Endothelial cell of umbilical vein (primary cell): ENCODE measurements around the gene POU3F3. TPM values are rescaled to one million over a fixed set of nuclear protein-coding genes. Genes with fewer than 3 reads are reported as not detected.

Experiments used
- Bru-seq: library from RNA; stranded (reverse); fragments of 400-500 nt; gene quantifications from one replicate; lab custom pipeline; 2021; lab: Mats Ljungman, UMichigan
- BruChase-seq, 2 experiments: library from RNA; stranded (reverse); fragments of 400-500 nt; gene quantifications; one replicate each; lab custom pipeline; 2021; lab: Mats Ljungman, UMichigan
- BruUV-seq: library from RNA; stranded (reverse); fragments of 400-500 nt; replicated peaks from 2 replicates; lab custom pipeline; 2021; lab: Mats Ljungman, UMichigan
- CTCF ChIA-PET: fragments of 300-600, 350-600 bp; sonication (Branson Sonifier 250); formaldehyde crosslinking; loops from one replicate; lab custom pipeline; 2021; ENCODE audit warnings: antibody characterized with exemption, inconsistent platforms; lab: Charles Lee
- POLR2A ChIA-PET: fragments of 300-600, 350-600 bp; sonication (Branson Sonifier 250); formaldehyde crosslinking; loops from one replicate; lab custom pipeline; 2021; ENCODE audit warnings: antibody characterized with exemption, inconsistent platforms; lab: Charles Lee
- DNase-seq: peaks from one replicate; pipeline ENCODE4 v3.0.0-alpha.2; 2011; ENCODE audit warnings: low read depth, low spot score
- FAIRE-seq: peaks from 2 replicates; lab custom pipeline; 2011; peaks lifted over from hg19 to GRCh38; lab: Jason Lieb, UNC
- H2AFZ ChIP-seq: 2 replicates; pipeline ENCODE4 v1.6.0; 2012; ENCODE audit warnings: low read depth, low read length, control low read depth, inconsistent platforms
- H3K27ac ChIP-seq: 2 replicates; pipeline ENCODE4 v1.5.1; 2011; ENCODE audit warnings: low read depth, mild to moderate bottlenecking, control low read depth, low read length, moderate library complexity; ENCODE audit not compliant: insufficient read depth
- H3K27me3 ChIP-seq, 2 experiments: 2 replicates each; pipeline versions ENCODE4 v1.6.0 to v1.6.1; 2011; ENCODE audit warnings: low read length in 2 of 2, mixed read lengths in 1 of 2; ENCODE audit not compliant: control insufficient read depth in 2 of 2, insufficient read depth in 2 of 2
- H3K36me3 ChIP-seq, 2 experiments: 2 replicates in 1 of 2; 3 replicates in 1 of 2; pipeline ENCODE4 v1.5.1; 2011; ENCODE audit warnings: low read length in 2 of 2, mild to moderate bottlenecking in 1 of 2, moderate library complexity in 1 of 2; ENCODE audit not compliant: control insufficient read depth in 2 of 2, insufficient read depth in 2 of 2; ENCODE audit errors: extremely low read depth in 1 of 2
- H3K4me1 ChIP-seq: 3 replicates; pipeline ENCODE4 v1.5.1; 2011; ENCODE audit warnings: mild to moderate bottlenecking, low read length; ENCODE audit not compliant: control insufficient read depth, insufficient read depth; ENCODE audit errors: extremely low read depth
- H3K4me2 ChIP-seq: 2 replicates; pipeline ENCODE4 v1.6.1; 2011; ENCODE audit warnings: low read length, control low read depth, mixed read lengths; ENCODE audit not compliant: insufficient read depth
- H3K4me3 ChIP-seq, 3 experiments: fragments of 200-600 bp in 1 of 3; sonication (generic), shearing (Covaris generic) in 1 of 3; replicated peaks in 1 of 3; 2 replicates each; pipeline ENCODE4 v1.5.1; 2011 to 2016; ENCODE audit warnings: control low read depth in 3 of 3, low read length in 3 of 3, mild to moderate bottlenecking in 2 of 3, inconsistent platforms in 1 of 3, low read depth in 1 of 3, moderate library complexity in 1 of 3; ENCODE audit not compliant: insufficient read depth in 1 of 3
- H3K79me2 ChIP-seq: 2 replicates; pipeline ENCODE4 v1.6.0; 2012; ENCODE audit warnings: low read length, inconsistent platforms; ENCODE audit not compliant: control insufficient read depth, insufficient read depth
- H3K9ac ChIP-seq: replicated peaks from 2 replicates; pipeline ENCODE3; 2011; ENCODE audit warnings: low read length, control low read depth; ENCODE audit not compliant: insufficient read depth; ENCODE audit errors: extremely low read depth
- H3K9me1 ChIP-seq: replicated peaks from 3 replicates; pipeline ENCODE4 v1.6.0; 2011; ENCODE audit warnings: mild to moderate bottlenecking, low read length; ENCODE audit not compliant: control insufficient read depth, insufficient read depth; ENCODE audit errors: extremely low read depth
- H3K9me3 ChIP-seq: replicated peaks from 2 replicates; pipeline ENCODE4 v1.5.1; 2012; ENCODE audit warnings: low read length, inconsistent platforms; ENCODE audit not compliant: control insufficient read depth, insufficient read depth
- H4K20me1 ChIP-seq: replicated peaks from 2 replicates; pipeline ENCODE3; 2011; ENCODE audit warnings: mild to moderate bottlenecking, low read length; ENCODE audit not compliant: control insufficient read depth, insufficient read depth; ENCODE audit errors: extremely low read depth
- CTCF ChIP-seq, 2 donors: IDR thresholded peaks; 1 replicate in 1 of 2; 2 replicates in 1 of 2; pipeline ENCODE4 v1.5.1; 2011; ENCODE audit warnings: low read length in 2 of 2, mild to moderate bottlenecking in 2 of 2, moderate library complexity in 2 of 2, control low read depth in 1 of 2, inconsistent platforms in 1 of 2, low read depth in 1 of 2; ENCODE audit not compliant: insufficient read depth in 1 of 2; ENCODE audit errors: extremely low read depth in 1 of 2
- EZH2 ChIP-seq: IDR thresholded peaks from 2 replicates; pipeline ENCODE4 v1.6.1; 2012; ENCODE audit warnings: borderline replicate concordance, low read depth, mild to moderate bottlenecking, moderate library complexity, low read length, inconsistent platforms; ENCODE audit not compliant: severe bottlenecking
- FOS ChIP-seq: IDR thresholded peaks from 2 replicates; pipeline ENCODE4 v1.6.1; 2011; ENCODE audit warnings: mild to moderate bottlenecking, low read length, moderate library complexity, borderline replicate concordance; ENCODE audit not compliant: insufficient read depth
- GATA2 ChIP-seq: IDR thresholded peaks from 2 replicates; pipeline ENCODE4 v1.7.0; 2011; ENCODE audit warnings: low read depth, mild to moderate bottlenecking, moderate library complexity, mixed read lengths, low read length; ENCODE audit not compliant: insufficient read length, insufficient read depth
- JUN ChIP-seq: IDR thresholded peaks from 2 replicates; pipeline ENCODE4 v1.6.1; 2011; ENCODE audit warnings: borderline replicate concordance, low read depth; ENCODE audit not compliant: insufficient read length, insufficient read depth
- MYC ChIP-seq: IDR thresholded peaks from one replicate; pipeline ENCODE4 v1.6.1; 2011; ENCODE audit warnings: mild to moderate bottlenecking, low read depth, low read length
- POLR2A ChIP-seq: IDR thresholded peaks from 2 replicates; pipeline ENCODE4 v1.6.1; 2012; ENCODE audit warnings: low read depth, mild to moderate bottlenecking, control low read depth, low read length
- POLR2AphosphoS5 ChIP-seq: IDR thresholded peaks from 2 replicates; pipeline ENCODE4 v1.6.1; 2012; ENCODE audit warnings: low read depth, mild to moderate bottlenecking, control low read depth, low read length, moderate library complexity; ENCODE audit not compliant: insufficient read depth
- dilution Hi-C: fragments of 300-500 bp; cut with MboI; formaldehyde crosslinking; loops from one replicate; pipeline ENCODE4 v1.15.0; 2019; ENCODE audit warnings: low sequenced_read_pairs; ENCODE audit not compliant: extremely low pct_ligation_motif_present
- intact Hi-C: fragments of 100-400 bp; cut with micrococcal nuclease; formaldehyde crosslinking; loops from one replicate; pipeline ENCODE4 v1.10.0; 2022
- long read RNA-seq: library from polyadenylated mRNA; stranded (forward); transcript quantifications from one replicate; pipeline ENCODE4 v2.0.0, GENCODE V29; 2021
- polyA minus RNA-seq, 3 experiments: library from RNA; depleted of rRNA, polyadenylated mRNA; stranded (reverse); fragments of >200 nt; gene quantifications; 1 replicate in 1 of 3; 2 replicates in 2 of 3; pipeline ENCODE4 v1.2.3, GENCODE V29; 2011
- polyA plus RNA-seq, 4 experiments: library from polyadenylated mRNA; depleted of rRNA in 3 of 4; stranded (reverse) in 3 of 4; unstranded in 1 of 4; fragments of >200 nt; gene quantifications; 2 replicates each; pipeline versions ENCODE4 v1.2.1 to v1.2.3, GENCODE V29; 2011 to 2012; ENCODE audit warnings: missing spikeins in 1 of 4
- total RNA-seq: library from RNA; stranded (reverse); gene quantifications from 2 replicates; pipeline ENCODE4 v1.2.3, GENCODE V29; 2021
- TF ChIP-seq, protein P1 (sequence below): IDR thresholded peaks from 2 replicates; pipeline ENCODE4 v1.6.1; 2011; ENCODE audit not compliant: insufficient read depth, insufficient read length

The POU3F3 gene
- total RNA-seq (not detected in 2 replicates), polyA plus RNA-seq (not detected in 2 replicates), polyA minus RNA-seq (not detected in 2 replicates), Bru-seq, nascent RNA (not detected), BruChase-seq, experiment 1, labeled RNA remaining after a 6-hour chase (not detected), BruChase-seq, experiment 2, labeled RNA remaining after a 2-hour chase (not detected)
- not detected in 2 replicates for polyA plus RNA-seq (2011; cell fraction: cytosol; rRNA removed)
- polyA plus RNA-seq (2011; cell fraction: nucleus; rRNA removed): not detected in 2 replicates
- not detected in 2 replicates for polyA plus RNA-seq (2012)
- not detected for polyA minus RNA-seq (2011; cell fraction: cytosol; rRNA and poly(A)+ RNA removed)
- not detected in 2 replicates for polyA minus RNA-seq (2011; cell fraction: nucleus; rRNA and poly(A)+ RNA removed)
- long read RNA-seq: 0 reads

DNA sequence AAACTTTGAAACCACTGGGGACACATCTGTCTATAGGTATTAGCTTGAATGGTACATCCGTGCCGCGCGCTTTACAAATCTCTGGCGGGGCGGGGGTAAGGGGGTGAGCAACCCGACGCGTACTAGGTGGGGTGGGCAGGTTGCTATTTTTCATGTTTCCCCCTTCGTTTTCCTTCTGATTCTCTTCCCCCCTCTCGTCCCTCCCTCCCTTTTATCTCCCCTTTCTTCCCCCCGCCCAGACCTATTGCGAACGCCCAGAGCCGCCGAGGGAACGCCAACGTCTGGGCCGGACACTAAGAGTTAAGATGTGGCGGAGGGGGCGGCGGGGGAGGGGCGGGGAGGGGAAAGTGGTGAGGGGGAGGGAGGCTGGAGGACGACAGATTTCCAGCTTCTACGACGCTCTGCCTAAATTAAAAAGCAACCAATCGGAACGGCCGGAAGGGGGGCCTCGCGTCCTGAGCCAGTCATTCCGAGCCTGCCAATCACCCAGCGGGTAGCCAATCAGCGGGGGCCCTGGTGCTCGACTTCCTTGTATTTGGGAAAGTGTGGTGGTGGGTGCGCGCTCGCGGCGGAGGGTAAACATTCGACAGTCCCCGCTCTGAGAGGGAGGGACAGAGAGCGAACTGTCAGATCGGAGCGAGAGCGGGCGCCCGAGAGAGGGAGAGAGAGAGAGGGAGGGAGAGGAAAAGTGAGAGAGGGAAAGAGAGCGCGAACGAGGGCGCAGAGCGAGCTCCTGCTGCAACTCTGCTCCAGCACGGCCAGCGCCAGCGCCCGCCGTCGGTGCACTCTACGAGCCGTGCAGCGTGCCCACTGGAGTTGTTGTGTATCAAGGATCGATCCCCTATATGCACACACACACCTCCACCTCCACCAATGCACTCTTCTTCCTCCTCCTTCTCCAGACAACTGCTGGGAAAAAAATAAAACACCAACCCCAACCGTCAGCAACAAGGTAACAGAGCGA, at the start of gene POU3F3:
POU3F3 (plus strand) TSS at position 582 of the 964 bp plus-strand sequence. CDS start 1,396 bp downstream, outside the sequence.
- dilution Hi-C loops: no loop called here
- no peak for DNase-seq

More for the DNA sequence above, at the start of gene POU3F3:
- no peaks in the 10 kb centered on the region for H3K9me1 ChIP-seq
- no peaks in the 10 kb centered on the region for H4K20me1 ChIP-seq
- CTCF ChIA-PET: no interaction called here
- no peaks in the 10 kb centered on the region for H3K9me3 ChIP-seq
- intact Hi-C loops: no loop called here
- no peak for FAIRE-seq
- H2AFZ ChIP-seq: no peak within 1 kb of the TSS
- POLR2A ChIA-PET: no interaction called here
- TF ChIP-seq, protein P1, sequence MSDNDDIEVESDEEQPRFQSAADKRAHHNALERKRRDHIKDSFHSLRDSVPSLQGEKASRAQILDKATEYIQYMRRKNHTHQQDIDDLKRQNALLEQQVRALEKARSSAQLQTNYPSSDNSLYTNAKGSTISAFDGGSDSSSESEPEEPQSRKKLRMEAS: no peak
- TF ChIP-seq POLR2A (no peak), JUN (no peak), EZH2 (no peak), CTCF (IDR thresholded peaks at IDR 0.05; ENCODE audit: extremely low read depth in 1 of 2, insufficient read depth in 1 of 2, low read depth in 1 of 2, low read length in 2 of 2) (no peak), GATA2 (no peak), FOS (no peak), POLR2AphosphoS5 (no peak), MYC (no peak)
- H3K27ac ChIP-seq: no peak within 1 kb of the TSS
- H3K9ac ChIP-seq: no peak within 1 kb of the TSS
- no TSS peak for BruUV-seq
- peaks cover 68 to 82% of the 10 kb centered on the region in 2 experiments for H3K27me3 ChIP-seq
- no peak within 1 kb of the TSS for H3K4me2 ChIP-seq
- peaks cover 2% of the 10 kb centered on the region for H3K4me1 ChIP-seq
- no peaks in the 10 kb centered on the region for H3K36me3 ChIP-seq
- no peak within 1 kb of the TSS for H3K4me3 ChIP-seq
- no peaks in the 10 kb centered on the region for H3K79me2 ChIP-seq
